HuH-7 (cell line): ENCODE measurements around the gene CATSPER3.

Experiments
- DNase-seq: peaks from one replicate; pipeline ENCODE4 v3.0.0; 2011; ENCODE audit warnings: low spot score

CATSPER3 gene

DNA sequence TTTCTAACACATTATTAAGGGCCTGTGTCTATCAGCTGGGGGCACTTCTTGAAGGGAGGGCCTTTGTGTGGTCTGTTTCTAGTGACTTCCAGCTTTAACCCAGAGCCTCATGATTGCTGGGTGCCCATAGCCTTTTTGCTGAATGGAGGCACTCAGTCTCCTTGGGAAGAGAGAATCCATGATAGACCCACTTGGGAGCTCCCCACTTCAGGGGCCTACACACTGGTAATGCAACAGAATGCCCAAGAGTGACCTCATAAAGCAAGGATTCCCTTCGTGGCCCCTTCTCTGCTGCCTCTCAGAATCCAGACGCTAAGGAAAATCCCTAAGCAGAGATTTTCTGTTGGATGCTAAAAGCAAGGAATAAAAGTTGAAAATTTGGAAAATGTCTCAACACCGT lies at the start of gene CATSPER3:
Gene CATSPER3 (plus strand): TSS at position 301 of the 400 bp plus-strand sequence. CDS start 85 bp downstream, at position 386.
- DNase-seq: no peak

DNA sequence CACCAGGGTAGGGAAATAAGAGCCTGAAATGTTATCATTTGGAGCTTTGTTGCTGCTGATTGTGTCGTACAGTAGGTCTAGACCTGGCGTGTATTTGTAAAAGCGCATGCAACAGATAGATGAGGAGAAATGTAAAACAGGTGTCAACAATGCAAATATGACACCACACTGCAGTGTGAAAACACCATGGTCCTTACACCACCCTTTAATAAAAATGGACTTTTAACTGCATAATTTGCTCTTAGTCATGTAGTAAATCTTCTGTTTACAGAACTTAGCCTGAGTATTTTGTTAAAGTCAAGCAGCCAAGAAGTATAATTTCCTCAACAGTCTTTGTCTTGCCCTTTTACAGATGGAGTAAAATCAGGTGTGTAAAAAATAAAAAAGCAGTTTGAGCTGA lies 48.8 kb upstream of the CATSPER3 start:
- DNase-seq: no peak

DNA sequence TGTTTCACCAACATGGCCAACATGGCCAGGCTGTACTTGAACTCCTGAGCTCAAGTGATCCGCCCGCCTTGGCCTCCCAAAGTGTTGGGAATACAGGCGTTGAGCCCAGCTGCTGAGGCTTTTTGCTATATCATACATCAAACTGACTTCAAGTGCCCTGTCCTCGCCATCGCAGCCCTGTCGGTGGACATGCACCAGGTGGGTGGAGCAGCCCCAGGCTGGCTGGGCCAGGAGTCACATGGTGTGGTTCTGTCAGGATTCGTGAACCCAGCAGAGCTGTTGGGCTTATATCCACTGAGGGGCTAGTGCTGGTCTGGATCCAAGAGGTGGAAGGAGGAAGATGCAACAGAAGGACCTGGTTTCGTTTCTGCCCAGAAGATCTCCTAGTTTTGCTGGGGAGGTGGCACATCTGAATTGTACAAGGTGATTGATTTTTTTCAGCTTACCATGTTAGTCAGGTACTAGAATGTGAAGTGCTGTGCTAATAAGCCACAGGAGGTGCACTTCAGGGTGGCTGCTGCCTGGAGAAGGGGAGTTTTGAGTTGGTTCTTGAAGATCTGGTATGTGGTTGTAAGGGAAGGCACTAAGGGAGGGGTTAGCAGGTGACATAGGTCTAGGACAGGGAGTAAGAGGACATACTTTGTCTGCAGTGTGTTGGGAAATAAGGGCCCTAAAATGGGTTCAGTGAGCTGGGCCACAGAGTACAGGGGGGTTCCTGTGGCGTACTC lies 46.7 kb upstream of the CATSPER3 start:
- DNase-seq: no peak

DNA sequence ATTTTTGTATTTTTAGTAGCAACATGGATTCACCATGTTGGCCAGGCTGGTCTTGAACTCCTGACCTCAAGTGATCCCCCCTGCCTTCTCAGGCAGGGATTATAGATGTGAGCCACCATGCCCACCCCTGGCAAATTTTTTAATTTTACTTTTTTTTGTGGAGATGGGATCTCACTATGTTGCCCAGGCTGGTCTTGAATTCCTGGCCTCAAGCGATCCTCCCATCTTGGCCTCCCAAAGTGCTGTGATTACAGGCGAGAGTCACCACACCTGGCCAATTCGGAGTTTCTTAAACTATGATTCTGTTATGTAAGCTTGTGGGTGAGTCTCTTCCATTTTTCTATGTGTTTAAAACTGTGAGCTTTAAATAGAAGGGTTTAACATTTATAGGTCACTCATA lies 35.2 kb upstream of the CATSPER3 start:
- no peak for DNase-seq

DNA sequence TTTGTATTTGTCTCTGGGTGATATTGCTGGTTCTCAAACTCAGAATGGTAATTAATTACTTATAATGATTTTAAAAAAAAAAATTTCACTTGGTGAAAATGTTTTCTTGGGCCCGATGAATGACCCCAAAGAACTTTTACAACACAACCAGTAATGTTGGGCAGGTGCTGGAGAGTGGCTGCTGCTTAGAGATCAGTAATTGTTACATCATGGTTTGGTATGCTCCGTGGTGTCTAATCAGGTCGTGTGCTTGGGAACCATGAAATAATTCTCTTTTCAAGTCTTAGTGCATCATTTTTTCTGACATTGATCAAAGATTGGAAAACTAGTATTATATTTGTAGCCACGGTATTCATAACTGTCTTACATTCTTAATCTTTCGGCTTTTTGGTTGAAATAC lies 33.5 kb upstream of the CATSPER3 start:
- DNase-seq: no peak

DNA sequence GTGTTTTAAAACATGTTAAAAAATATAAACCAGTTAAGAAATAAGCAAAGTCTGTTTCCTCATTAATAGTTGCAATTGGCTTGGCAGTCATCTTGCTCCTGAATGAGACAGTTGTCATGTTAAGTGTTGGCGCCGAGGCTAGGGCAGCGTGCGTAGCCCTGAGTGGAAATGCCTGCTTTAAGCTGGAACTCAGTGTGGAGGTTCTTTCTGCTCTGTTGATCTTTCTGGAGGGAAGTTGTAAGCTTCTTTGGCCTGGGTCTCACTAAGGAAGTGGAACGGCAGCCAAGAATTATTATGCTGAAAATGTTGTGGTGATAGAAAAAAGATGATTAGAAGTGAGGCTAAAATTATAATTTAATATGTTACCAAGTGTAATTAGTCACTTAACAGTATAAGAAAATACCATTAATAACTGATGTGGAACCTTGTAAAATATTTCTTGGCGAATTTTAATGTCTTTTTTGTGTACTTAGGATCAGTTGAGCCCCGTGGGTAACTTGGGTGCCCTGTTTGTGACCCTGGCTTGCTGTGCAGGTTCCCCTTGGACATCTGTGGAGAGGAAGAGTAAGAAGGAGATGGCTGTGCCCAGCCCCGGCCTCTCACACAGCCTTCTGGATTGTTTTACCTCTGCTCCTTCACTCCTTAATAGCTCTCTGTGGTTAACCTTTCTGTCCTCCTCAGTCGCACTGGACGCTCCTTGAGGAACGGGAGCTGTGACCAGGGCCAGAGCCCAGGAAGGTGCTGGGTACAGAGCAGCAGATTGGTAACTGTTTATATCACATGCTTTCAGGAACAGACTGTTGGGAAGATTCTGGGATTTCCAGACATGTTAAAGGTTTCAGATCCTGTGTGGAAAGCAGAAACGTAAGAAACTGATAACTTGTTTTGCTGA lies 31.8 kb upstream of the CATSPER3 start:
- no peak for DNase-seq

DNA sequence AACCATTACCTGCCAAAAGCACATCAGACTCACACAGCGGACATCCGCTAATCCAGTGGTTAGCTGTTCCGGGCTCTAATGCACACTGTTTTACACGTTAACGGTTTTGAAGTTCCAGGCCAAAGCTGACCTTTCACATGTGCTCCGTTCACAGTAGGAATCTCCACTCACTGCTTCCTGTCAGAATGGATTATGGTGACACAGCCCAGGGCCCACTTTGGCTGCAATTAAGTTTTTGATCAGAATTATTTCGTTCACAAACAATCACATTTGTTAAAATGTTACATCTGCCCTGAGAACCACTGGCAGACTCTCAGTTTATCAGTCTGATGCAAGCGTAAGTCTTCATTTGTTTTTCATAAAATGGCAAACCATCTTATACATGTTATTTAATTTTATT lies 30.2 kb upstream of the CATSPER3 start:
- no peak for DNase-seq

DNA sequence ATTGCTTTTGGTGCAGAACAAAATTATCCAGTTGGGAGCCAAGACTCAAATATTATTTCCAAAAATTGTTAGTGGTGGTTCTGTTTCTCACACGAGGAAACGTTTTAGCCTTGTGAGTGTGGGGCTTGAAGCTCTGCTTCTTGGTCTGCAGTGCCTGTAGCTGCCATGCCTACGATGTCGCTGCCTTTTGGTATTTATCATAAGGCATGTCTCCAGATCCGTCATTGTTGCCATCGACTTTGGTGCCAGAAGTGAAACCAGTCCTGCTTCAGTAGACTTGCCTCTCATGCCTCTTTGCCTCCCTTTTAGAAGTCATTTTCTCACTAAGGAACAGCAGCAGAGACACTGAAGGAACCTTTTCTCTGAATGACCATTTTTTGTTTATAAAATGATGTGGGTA lies 29.7 kb upstream of the CATSPER3 start:
- DNase-seq: no peak

DNA sequence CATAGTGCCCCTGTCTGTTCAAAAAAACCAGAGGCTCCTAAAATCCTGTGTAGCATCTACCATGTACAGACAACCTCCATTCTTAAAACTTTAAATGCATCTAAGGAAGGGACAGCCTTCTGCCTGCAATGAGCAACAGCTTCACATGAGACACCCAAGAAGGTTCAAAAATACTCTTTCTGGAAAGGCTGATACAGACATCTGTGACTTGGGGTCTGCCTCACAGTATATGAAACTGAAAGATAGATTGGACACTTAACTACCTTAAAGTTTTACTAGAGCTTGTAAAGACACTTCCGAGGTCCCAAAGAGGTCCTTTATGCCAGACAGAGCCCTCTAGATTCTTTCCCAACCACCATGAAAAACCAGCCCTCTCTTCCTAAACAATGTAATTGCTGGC lies 28.2 kb upstream of the CATSPER3 start:
- DNase-seq: no peak

DNA sequence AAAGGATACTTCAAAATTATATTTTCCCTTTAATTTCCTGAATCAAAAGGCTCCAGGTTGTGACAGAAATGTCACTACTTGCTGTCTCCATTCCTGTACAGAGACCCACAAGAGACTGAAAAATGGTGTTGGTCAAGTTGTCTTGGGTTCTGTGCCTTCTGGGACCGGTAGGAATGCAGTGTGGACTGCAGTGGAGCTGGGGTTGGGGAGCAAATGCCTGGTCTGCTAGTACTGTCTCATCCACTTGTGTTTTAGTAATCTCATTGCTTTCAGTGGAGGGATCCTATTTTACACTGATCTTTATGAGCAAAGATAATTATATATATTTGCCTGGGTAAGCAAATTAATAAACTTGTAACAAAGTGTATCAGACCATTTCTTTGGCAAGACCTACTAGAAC lies 24.2 kb upstream of the CATSPER3 start:
- DNase-seq: no peak

DNA sequence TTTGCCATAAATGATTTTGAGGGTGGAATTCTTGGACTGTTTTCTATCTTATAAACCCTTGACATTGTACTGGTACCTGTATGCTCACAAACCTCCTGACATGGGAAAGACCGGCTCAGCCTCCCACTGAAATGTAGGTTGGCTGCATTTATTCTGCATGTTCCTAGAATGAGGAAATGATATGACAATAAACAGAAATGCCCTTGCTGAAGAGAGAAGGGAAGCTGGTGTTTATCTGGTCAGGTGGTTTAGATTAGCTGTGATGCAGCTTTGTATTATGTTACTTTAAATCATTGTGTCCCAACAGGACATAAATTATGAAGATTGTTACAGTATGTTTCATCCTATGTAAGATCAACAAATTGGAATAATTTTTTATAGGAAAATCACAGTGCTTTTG lies 23.1 kb upstream of the CATSPER3 start:
- DNase-seq: no peak

DNA sequence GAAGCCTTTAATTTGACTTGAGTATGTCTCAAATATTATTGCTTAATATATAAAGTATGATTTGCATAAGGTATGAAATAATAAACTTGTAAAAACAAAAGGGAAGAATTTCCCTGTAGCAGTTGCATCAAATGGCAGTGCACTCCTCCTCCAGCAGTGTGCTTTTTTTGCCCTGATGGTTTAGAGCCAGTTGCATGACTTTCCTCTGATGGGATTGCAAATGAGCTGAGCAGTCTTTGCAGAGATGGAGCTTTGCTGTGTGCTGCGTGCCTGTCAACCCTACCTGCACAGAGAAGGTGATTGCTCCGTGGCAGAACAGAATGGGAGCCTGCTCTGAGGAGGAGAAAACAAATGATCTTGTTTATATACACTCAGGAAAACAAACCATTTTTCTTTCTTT lies 22.7 kb upstream of the CATSPER3 start:
- DNase-seq: no peak

DNA sequence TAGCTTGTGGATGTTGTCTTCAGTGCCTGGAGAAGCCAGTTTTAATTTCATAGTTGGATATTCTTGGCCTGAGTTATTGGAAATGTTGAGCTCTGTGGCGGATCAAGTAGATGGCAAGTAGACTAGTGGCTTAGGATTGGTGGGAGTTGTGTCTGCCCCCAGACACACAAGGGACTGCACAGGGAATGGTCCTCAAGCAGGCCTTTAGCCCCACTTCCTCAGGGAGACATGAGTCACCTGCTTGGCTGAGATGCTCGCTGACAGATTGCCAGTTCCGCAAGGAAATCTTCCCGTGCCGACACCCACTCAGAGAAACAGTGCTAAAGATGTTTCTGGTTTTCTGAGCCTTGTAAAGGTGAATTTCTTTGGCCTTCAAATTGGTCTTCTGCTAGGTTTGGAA lies 18.8 kb upstream of the CATSPER3 start:
- no peak for DNase-seq

DNA sequence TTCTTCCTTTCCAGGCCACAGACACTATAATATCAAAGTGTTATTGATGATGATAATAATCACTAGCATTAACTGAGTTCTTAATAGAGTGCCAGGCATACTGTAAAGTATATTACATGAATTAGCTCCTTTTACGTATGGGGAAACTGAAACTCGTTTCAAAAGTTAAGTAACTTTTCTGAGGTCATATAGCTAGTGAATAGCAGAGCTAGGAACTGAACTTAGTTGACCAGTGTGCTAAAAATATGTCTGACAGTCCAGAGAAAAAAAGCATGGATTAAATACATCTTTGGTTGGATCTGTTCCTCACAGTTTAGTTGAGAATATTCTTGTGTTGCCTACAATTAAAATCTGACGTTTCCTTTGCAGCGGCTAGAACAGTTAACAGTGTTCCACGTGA lies 18.4 kb upstream of the CATSPER3 start:
- DNase-seq: no peak

DNA sequence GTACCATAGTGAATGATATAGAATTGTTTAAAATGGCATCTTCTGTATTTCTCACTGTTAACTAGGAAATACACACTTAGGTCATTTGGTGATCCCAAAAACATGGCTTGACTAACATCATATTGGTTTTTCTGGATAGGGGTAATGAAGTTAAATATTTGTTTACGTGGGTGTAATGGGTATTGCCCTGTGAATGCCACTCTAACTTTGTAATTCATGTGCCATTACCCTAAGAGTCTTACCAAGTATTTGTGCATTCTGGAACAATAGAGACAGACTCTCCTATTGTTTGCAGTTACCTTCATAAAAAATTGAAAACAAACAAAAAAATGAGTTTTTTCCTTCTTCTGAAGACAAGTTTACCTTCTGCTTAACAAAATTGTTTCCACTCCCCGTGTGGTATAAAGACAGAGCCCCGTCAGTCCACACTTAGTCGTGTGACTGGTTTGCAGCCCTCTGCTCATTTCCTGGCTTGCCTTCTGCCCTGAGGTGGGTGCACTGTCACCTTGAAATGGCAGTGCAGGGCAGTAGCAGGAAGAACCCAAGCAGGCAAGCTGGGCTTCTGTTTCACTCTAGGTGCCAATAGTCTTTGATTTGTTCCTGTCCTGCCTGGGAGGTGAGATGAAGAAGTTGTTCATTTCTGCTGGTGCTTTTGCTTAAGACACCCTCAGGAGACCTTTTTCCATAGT lies 9.6 kb upstream of the CATSPER3 start:
- DNase-seq: peak; percentile 14

DNA sequence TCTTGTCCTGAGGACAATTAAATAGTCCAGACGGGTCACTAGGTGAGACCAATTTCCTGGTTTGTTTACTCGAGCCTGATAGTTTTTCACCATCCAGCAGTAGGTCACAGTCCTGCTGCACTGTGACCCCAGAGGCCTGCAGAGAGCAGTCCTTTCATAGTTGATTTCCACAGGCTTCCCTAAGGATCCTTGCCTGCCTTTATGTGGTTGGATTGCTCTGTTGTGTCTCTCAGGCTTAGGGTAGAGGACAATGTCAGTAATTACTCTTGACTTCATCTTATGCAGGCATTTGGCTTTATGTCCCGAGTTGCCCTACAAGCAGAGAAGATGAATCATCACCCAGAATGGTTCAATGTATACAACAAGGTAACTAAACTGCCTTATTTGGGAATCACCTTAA lies 9.0 kb upstream of the CATSPER3 start:
- peak; percentile 46 for DNase-seq

DNA sequence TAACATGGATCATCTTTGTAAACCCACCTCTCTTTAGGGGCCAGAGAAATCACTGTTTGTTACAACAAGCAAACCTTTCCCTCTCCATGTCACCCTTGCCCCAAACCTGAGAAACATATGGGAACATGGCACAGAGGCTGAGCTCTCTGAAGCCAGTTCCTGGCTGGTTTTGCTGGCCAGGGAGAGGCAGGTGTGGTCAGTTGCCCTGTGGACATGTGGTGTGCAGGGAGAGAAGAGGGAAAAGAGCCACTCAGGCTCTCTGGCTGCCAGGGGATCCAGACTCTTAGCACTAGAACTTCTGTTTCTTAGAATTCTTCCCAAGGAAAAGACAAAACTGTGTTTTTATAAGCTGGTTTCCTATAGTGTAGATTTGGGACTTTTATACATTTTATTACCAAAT lies 4.6 kb upstream of the CATSPER3 start:
- no peak for DNase-seq

DNA sequence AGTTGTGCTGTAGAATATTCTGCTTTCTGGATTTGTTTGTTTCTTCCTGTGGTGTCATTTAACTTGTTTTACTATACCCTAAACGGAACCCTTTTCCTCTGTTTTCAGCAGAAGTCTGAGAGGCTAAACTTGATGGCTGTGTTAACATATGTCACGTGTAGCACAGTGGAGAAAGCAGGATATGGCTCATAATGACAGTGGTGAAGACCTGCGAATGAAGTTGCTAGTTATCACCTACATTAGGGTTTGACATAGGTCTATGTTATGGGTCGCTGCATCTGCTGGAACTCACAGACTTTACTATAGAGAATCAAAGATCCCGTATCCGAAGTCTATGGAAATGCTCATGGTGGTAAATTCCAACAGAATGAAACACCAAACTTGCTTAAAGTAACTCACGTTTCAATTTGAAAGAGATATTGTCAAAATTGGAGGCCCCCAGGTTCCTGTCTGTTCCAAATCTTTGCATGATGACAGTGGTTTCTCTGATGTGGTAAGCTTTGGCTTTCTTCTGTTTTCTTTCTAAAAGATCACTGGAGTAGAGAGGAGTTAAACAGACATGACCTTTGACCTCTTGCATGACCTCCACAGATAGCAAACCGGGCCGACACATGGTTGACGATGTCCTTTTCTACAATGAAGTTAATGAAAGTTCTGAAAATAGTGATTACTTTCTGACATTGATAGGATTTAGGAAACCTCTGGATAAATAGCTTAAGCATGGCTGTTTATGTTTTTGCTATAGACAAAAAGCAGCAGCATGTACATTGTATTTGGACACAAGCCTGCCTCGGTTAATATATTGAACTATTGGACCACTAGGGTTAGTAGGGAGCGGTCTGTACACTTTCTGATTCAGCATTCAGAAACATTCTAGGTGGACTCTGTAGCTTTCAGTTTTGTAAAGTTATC lies 3.1 kb upstream of the CATSPER3 start:
- DNase-seq: no peak

DNA sequence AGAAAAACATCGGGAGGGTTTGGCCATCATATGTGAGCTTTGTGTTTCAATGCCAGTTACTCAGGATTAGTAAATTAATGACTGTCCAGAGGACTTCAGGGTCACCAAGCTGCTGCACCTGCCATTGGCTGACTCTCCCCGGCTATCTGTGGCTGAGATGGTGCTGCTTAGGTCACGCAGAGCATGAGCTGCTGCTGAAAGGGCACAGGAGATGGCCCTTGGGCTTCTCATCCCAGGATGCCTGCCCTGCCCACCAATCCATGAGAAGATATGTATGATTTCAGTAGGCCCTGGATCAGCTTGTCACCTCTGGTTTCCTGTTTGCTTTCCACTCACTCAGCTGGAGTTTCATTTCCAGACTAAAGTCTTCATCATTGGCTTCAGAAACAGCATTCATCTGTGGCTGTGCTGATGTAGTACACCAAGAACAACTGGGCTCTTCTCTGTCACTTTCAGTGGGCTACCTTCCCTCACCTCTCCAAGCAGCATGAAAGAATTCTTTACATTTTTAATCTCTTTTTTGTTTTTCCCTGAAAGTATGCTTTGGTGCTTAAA lies 2.4 kb upstream of the CATSPER3 start:
- no peak for DNase-seq

DNA sequence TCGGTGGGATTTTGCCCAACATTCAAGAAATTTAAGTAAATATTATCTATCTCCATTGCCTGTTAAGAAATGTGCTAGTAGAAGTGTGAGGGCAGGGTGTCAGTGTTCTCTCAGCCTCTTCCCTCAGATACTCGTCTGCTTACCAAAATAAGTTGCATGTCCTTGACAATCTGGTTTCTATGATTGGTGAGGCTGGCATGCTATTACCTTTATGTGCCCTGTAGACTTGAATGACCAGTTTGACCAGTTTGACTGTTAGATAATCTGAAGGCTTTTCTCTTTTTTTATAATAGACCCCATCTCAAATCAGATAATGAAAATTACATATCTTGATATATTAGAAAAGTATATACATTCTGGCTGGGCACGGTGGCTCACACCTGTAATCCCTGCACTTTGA lies 348 bp downstream of the CATSPER3 start:
- DNase-seq: no peak

DNA sequence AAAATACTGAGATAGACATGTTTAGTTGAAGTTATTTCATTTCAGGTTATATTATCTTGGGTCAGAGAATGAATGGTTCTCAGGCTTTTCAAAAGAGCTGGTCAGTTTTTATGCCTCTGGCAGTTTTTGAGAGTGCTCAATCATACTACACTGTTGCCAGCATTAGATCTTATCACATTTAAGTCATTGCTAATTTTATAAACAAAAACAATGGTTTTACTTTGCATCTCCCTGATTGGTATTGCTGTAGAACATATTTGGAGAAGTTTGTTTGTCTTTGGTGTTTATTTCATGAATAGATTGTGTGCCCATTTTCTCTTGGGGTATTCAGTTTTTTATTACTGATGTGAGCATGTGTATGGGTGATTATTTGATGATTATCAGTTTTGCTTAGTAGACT lies 1.5 kb downstream of the CATSPER3 start:
- DNase-seq: no peak
